ENCODE results near the gene GTPBP1. TPM values are rescaled to one million over a fixed set of nuclear protein-coding genes. Genes with fewer than 3 reads are reported as not detected.
A peak's percentile ranks its signal among the peaks of the same experiment; 100 is the strongest.

GTPBP1 gene
- total and polyA plus RNA-seq, 2 of the 13 experiments (the other 11 are each of a cell fraction or from before 2014, with no cell fraction given), result 22.3 to 27.0 TPM

- TF ChIP-seq ZNF597 (CRISPR knock-in tag; IDR thresholded peaks at IDR 0.05) (no peak), ZBTB3 (CRISPR knock-in tag; IDR thresholded peaks at IDR 0.05; ENCODE audit: borderline replicate concordance, low read depth) (no peak), EEA1 (CRISPR knock-in tag; IDR thresholded peaks at IDR 0.05; ENCODE audit: borderline replicate concordance) (no peak), SIX4 (CRISPR knock-in tag; IDR thresholded peaks at IDR 0.05) (no peak), E2F5 (CRISPR knock-in tag; conservative IDR thresholded peaks at IDR 0.05) (no peak), ZNF430 (CRISPR knock-in tag; IDR thresholded peaks at IDR 0.05) (no peak; the same call in 1 of the 2 replicates), MIER2 (CRISPR knock-in tag; IDR thresholded peaks at IDR 0.05) (no peak), ZNF34 (CRISPR knock-in tag; IDR thresholded peaks at IDR 0.05; ENCODE audit: borderline replicate concordance) (no peak), TOE1 (CRISPR knock-in tag; IDR thresholded peaks at IDR 0.05) (no peak), ZNF598 (CRISPR knock-in tag; IDR thresholded peaks at IDR 0.05; ENCODE audit: borderline replicate concordance) (0 out of 2 replicates have a peak, but pooled peaks have one; percentile 44), SSRP1 (CRISPR knock-in tag; IDR thresholded peaks at IDR 0.05) (no peak), RBM22 (optimal IDR thresholded peaks at IDR 0.05; ENCODE audit: low read length) (no peak), ZNF746 (CRISPR knock-in tag; IDR thresholded peaks at IDR 0.05) (no peak), ZXDC (CRISPR knock-in tag; IDR thresholded peaks at IDR 0.05) (no peak), FOXP1 (IDR thresholded peaks at IDR 0.05) (no peak), FOXP1 (CRISPR knock-in tag; IDR thresholded peaks at IDR 0.05) (no peak), PAWR (CRISPR knock-in tag; IDR thresholded peaks at IDR 0.05; ENCODE audit: borderline replicate concordance) (no peak), PHB2 (IDR thresholded peaks at IDR 0.05; ENCODE audit: partially characterized antibody) (no peak), ZNF724P (CRISPR knock-in tag; IDR thresholded peaks at IDR 0.05; ENCODE audit: borderline replicate concordance) (no peak), ZSCAN22 (CRISPR knock-in tag; IDR thresholded peaks at IDR 0.05) (no peak), KDM3A (CRISPR knock-in tag; IDR thresholded peaks at IDR 0.05; ENCODE audit: low read depth) (no peak)
- TF ChIP-seq, protein P1, sequence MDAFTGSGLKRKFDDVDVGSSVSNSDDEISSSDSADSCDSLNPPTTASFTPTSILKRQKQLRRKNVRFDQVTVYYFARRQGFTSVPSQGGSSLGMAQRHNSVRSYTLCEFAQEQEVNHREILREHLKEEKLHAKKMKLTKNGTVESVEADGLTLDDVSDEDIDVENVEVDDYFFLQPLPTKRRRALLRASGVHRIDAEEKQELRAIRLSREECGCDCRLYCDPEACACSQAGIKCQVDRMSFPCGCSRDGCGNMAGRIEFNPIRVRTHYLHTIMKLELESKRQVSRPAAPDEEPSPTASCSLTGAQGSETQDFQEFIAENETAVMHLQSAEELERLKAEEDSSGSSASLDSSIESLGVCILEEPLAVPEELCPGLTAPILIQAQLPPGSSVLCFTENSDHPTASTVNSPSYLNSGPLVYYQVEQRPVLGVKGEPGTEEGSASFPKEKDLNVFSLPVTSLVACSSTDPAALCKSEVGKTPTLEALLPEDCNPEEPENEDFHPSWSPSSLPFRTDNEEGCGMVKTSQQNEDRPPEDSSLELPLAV (CRISPR knock-in tag; conservative IDR thresholded peaks at IDR 0.05; ENCODE audit: low read depth), result no peak
- TF ChIP-seq, protein P2, sequence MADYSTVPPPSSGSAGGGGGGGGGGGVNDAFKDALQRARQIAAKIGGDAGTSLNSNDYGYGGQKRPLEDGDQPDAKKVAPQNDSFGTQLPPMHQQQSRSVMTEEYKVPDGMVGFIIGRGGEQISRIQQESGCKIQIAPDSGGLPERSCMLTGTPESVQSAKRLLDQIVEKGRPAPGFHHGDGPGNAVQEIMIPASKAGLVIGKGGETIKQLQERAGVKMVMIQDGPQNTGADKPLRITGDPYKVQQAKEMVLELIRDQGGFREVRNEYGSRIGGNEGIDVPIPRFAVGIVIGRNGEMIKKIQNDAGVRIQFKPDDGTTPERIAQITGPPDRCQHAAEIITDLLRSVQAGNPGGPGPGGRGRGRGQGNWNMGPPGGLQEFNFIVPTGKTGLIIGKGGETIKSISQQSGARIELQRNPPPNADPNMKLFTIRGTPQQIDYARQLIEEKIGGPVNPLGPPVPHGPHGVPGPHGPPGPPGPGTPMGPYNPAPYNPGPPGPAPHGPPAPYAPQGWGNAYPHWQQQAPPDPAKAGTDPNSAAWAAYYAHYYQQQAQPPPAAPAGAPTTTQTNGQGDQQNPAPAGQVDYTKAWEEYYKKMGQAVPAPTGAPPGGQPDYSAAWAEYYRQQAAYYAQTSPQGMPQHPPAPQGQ (CRISPR knock-in tag; IDR thresholded peaks at IDR 0.05; ENCODE audit: borderline replicate concordance), result no peak
Observed at GRCh38 chr22:38656256-38657044, 49.3 kb upstream of the GTPBP1 start, which contains the start of the genes CBY1 and FAM227A (continued).
